ENCODE measurements around the gene ARFIP2.

- TF ChIP-seq CTCF (IDR thresholded peaks at IDR 0.05; ENCODE audit: poor library complexity) (no peak), EZH2 (IDR thresholded peaks at IDR 0.05; ENCODE audit: borderline replicate concordance) (no peak)
Observed at GRCh38 chr11:6437993-6438392, 43.1 kb downstream of the ARFIP2 start.

Measured in hepatocyte (in vitro differentiated cells).